OCI-LY7 (cell line): ENCODE data around the gene UEVLD.

ENCODE experiments used
- EZH2phosphoT487 ChIP-seq: fragments of 200-600 bp; sonication (generic); IDR thresholded peaks from 2 replicates; pipeline ENCODE4 v1.6.1; 2018; ENCODE audit warnings: low read depth, borderline replicate concordance, mild to moderate bottlenecking, mixed run types, antibody characterized with exemption, low read length, moderate library complexity, mixed read lengths
- TF ChIP-seq, protein P1 (sequence below): fragments of 200-600 bp; sonication (generic); conservative IDR thresholded peaks from 2 replicates; pipeline ENCODE4 v1.5.1; 2014; ENCODE audit warnings: mild to moderate bottlenecking, antibody characterized with exemption, low read length, moderate library complexity, mixed read lengths

DNA sequence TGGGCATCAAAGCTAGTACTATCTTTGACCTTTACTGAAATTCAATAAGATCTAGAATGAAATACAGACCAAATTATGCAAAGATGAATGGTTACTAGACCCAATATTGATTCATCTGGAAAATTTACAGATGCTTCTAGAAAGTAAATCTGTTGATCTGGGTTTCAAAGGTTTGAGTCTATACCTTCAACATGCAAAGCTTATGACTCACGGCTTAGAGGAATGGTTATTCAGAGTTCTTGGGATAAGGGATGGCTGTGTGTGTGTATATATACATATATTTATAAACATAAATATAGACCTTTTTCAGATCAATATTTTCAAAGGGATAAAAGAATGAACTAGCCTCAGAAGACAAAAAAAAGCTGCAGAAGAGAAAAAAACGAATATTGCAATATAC is 44.3 kb upstream of the UEVLD start:
- TF ChIP-seq, protein P1, sequence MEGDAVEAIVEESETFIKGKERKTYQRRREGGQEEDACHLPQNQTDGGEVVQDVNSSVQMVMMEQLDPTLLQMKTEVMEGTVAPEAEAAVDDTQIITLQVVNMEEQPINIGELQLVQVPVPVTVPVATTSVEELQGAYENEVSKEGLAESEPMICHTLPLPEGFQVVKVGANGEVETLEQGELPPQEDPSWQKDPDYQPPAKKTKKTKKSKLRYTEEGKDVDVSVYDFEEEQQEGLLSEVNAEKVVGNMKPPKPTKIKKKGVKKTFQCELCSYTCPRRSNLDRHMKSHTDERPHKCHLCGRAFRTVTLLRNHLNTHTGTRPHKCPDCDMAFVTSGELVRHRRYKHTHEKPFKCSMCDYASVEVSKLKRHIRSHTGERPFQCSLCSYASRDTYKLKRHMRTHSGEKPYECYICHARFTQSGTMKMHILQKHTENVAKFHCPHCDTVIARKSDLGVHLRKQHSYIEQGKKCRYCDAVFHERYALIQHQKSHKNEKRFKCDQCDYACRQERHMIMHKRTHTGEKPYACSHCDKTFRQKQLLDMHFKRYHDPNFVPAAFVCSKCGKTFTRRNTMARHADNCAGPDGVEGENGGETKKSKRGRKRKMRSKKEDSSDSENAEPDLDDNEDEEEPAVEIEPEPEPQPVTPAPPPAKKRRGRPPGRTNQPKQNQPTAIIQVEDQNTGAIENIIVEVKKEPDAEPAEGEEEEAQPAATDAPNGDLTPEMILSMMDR: no peak
- no peak for TF ChIP-seq EZH2phosphoT487
